22Rv1 (cell line): Measurements from ENCODE around the gene ARTN.

Experiments used
- H3K27ac ChIP-seq: fragments of 450-650 bp; 2 replicates; pipeline ENCODE4 v1.5.1; 2017
- CTCF ChIP-seq: fragments of 450-650 bp; IDR thresholded peaks from 2 replicates; pipeline ENCODE4 v1.5.1; 2017; ENCODE audit warnings: mild to moderate bottlenecking
- ZFX ChIP-seq: fragments of 450-650 bp; IDR thresholded peaks from 2 replicates; pipeline ENCODE4 v1.6.1; 2017; ENCODE audit warnings: antibody characterized with exemption, borderline replicate concordance

The ARTN gene

DNA sequence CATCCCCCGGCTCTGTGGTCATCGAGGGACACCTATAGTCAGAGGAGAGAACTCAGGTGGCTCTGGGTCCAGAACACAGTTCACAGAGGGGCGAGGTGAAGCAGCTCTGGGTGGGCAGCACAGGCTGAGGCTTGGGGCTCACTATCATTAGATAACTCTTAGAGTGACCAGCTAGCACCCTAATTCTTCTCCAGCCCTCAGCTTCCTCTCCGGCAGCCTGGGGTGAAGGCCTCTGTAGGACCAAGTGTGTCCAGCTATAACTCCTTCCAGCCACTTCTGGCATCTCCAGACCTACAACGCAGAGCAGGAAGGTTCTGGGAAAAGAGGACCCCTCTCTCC, 1.4 kb downstream of the ARTN start:
- H3K27ac ChIP-seq = peak overlapping the region; percentile 92
- TF ChIP-seq CTCF (no peak; the same call in 1 of the 2 replicates), ZFX (no peak)

DNA sequence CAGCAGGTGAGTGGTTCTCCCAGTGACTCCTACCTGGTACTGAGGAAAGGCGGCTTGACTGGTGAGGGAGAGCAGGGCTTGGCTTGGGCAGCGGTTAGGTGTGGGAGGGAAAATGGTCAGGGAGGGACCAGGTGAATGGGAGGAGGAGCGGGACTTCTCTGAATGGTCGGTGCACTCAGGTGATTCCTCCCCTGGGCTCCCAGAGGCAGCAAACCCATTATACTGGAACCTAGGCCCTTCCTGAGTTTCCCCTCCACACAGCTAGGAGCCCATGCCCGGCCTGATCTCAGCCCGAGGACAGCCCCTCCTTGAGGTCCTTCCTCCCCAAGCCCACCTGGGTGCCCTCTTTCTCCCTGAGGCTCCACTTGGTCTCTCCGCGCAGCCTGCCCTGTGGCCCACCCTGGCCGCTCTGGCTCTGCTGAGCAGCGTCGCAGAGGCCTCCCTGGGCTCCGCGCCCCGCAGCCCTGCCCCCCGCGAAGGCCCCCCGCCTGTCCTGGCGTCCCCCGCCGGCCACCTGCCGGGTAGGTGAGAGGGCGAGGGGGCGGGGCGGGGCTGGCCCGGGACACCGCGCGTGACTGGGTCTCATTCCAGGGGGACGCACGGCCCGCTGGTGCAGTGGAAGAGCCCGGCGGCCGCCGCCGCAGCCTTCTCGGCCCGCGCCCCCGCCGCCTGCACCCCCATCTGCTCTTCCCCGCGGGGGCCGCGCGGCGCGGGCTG, 2.3 kb downstream of the ARTN start:
- TF ChIP-seq CTCF (no peak), ZFX (no peak)
- peak overlapping the region; percentile 92 for H3K27ac ChIP-seq

DNA sequence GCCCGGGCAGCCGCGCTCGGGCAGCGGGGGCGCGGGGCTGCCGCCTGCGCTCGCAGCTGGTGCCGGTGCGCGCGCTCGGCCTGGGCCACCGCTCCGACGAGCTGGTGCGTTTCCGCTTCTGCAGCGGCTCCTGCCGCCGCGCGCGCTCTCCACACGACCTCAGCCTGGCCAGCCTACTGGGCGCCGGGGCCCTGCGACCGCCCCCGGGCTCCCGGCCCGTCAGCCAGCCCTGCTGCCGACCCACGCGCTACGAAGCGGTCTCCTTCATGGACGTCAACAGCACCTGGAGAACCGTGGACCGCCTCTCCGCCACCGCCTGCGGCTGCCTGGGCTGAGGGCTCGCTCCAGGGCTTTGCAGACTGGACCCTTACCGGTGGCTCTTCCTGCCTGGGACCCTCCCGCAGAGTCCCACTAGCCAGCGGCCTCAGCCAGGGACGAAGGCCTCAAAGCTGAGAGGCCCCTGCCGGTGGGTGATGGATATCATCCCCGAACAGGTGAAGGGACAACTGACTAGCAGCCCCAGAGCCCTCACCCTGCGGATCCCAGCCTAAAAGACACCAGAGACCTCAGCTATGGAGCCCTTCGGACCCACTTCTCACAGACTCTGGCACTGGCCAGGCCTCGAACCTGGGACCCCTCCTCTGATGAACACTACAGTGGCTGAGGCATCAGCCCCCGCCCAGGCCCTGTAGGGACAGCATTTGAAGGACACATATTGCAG, 3.0 kb downstream of the ARTN start:
- TF ChIP-seq CTCF (peak; percentile 54), ZFX (no peak)
- peak overlapping the region; percentile 92 for H3K27ac ChIP-seq

GRCh38 chr1:43937179-43937865, 3.7 kb downstream of the ARTN start:
- TF ChIP-seq ZFX (no peak), CTCF (no peak)
- H3K27ac ChIP-seq = peak overlapping the region; percentile 92

GRCh38 chr1:43938383-43938782, 4.8 kb downstream of the ARTN start:
- TF ChIP-seq CTCF (no peak), ZFX (no peak)
- no peak overlapping the region for H3K27ac ChIP-seq

DNA sequence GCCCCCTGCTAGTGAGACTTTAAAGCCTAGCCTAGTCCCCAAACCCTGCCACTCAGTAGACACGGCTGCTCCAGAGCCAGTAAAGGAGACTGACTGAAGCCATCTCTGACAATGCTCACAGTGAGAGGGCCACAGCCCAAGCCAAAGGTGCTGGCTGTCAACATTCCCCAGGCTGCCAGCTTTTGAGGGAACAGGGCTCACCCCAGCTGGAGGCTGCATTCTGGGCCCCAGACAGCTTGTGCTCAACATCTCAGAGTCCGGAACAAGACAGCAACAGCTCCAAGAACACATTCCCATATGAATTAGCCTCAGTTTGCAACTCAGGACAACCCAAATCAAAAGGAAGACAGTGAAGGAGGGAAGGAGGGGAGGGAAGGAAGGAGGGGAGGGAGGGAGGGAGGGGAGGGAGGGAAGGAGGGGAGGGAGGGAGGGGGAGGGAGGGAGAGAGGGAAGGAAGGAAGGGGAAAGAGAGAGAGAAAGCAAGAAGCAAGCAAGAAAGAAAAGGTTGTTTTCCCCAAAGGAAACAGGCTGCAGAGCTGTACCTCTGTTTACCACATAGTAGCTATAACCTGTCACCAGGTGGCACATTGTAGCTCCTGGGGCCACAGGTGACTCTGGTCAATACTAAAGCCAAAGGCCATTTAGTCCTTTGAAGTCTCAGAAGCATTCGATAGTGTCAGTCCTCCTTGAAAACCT, 5.4 kb downstream of the ARTN start:
- TF ChIP-seq CTCF (no peak), ZFX (no peak)
- no peak overlapping the region for H3K27ac ChIP-seq
